HCT116 (cell line): ENCODE results near the gene ZNF804A. TPM values are rescaled to one million over a fixed set of nuclear protein-coding genes. Genes with fewer than 3 reads are reported as not detected.

Experiments used
- ATAC-seq: fragments of 200-7000 bp; cut with Tn5 transposase; 2 replicates; pipeline ENCODE4 v1.9.1; 2020; ENCODE audit warnings: mild to moderate bottlenecking, moderate library complexity
- BruUV-seq: library from RNA; stranded (reverse); fragments of 400-500 nt; replicated peaks from 2 replicates; lab custom pipeline; 2021; lab: Mats Ljungman, UMichigan
- CTCF ChIA-PET: fragments of 300-600 bp; sonication (Branson Sonifier 250); formaldehyde crosslinking; loops from one replicate; lab custom pipeline; 2021; ENCODE audit warnings: antibody characterized with exemption; lab: Charles Lee
- POLR2A ChIA-PET: fragments of 300-600, 350-600 bp; sonication (Branson Sonifier 250); formaldehyde crosslinking; loops from one replicate; lab custom pipeline; 2021; ENCODE audit warnings: antibody characterized with exemption; lab: Charles Lee
- RAD21 ChIA-PET, 2 experiments: fragments of 300-600 bp; sonication (Branson Sonifier 250); formaldehyde crosslinking; loops; one replicate each; lab custom pipeline; 2023; ENCODE audit warnings: low total read pairs in 2 of 2; ENCODE audit not compliant: uncharacterized antibody in 2 of 2, unreplicated experiment in 2 of 2, low non-redundant PET in 1 of 2; lab: Charles Lee
- DNase-seq: peaks from one replicate; pipeline ENCODE4 v3.0.0-alpha.2; 2010; ENCODE audit warnings: low read depth, low spot score
- H2AFZ ChIP-seq: fragments of 200-600 bp; shearing (Covaris generic), sonication (generic); 2 replicates; pipeline ENCODE4 v1.6.1; 2017; ENCODE audit warnings: low read depth, mixed run types, mixed read lengths, antibody characterized with exemption, low read length; ENCODE audit not compliant: poor library complexity, severe bottlenecking
- H3K27ac ChIP-seq: 2 replicates; pipeline ENCODE4 v1.5.1; 2012; ENCODE audit warnings: low read depth, low read length
- H3K27me3 ChIP-seq: fragments of 200-600 bp; sonication (generic); 2 replicates; pipeline ENCODE4 v1.6.1; 2016; ENCODE audit warnings: mixed run types, low read length, mixed read lengths; ENCODE audit not compliant: insufficient read depth
- H3K36me3 ChIP-seq, 2 experiments: fragments of 200-500 bp in 1 of 2; fragments of 200-600 bp in 1 of 2; sonication (Bioruptor generic) in 1 of 2; sonication (generic) in 1 of 2; 2 replicates each; pipeline versions ENCODE4 v1.5.1 to v1.6.1; 2014 to 2016; ENCODE audit warnings: low read length in 2 of 2, inconsistent platforms in 1 of 2, mixed read lengths in 1 of 2, mixed run types in 1 of 2; ENCODE audit not compliant: insufficient read depth in 2 of 2, control insufficient read depth in 1 of 2
- H3K4me1 ChIP-seq, 2 experiments: fragments of 200-600 bp in 1 of 2; sonication (generic) in 1 of 2; 2 replicates each; pipeline versions ENCODE4 v1.5.1 to v1.6.1; 2012 to 2017; ENCODE audit warnings: low read length in 2 of 2, inconsistent platforms in 1 of 2, mild to moderate bottlenecking in 1 of 2, mixed read lengths in 1 of 2, mixed run types in 1 of 2, moderate library complexity in 1 of 2; ENCODE audit not compliant: insufficient read depth in 2 of 2, control insufficient read depth in 1 of 2
- H3K4me2 ChIP-seq: fragments of 200-600 bp; sonication (generic); 2 replicates; pipeline ENCODE4 v1.6.1; 2017; ENCODE audit warnings: mixed run types, low read length, mixed read lengths
- H3K4me3 ChIP-seq, 2 experiments: fragments of 200-600 bp in 1 of 2; sonication (generic) in 1 of 2; replicated peaks in 1 of 2; 2 replicates each; pipeline ENCODE4 v1.5.1; 2011 to 2016; ENCODE audit warnings: low read length in 2 of 2, control low read depth in 1 of 2, low read depth in 1 of 2, mild to moderate bottlenecking in 1 of 2, mixed read lengths in 1 of 2, mixed run types in 1 of 2
- H3K79me2 ChIP-seq: fragments of 200-600 bp; sonication (generic); 2 replicates; pipeline ENCODE4 v1.6.1; 2017; ENCODE audit warnings: mild to moderate bottlenecking, mixed run types, low read length, moderate library complexity, mixed read lengths; ENCODE audit not compliant: insufficient read depth
- H3K9ac ChIP-seq: fragments of 200-600 bp; sonication (generic); 2 replicates; pipeline ENCODE4 v1.6.1; 2016; ENCODE audit warnings: low read length, mixed read lengths
- H3K9me2 ChIP-seq: fragments of 200-600 bp; sonication (generic), shearing (Covaris generic); 2 replicates; pipeline ENCODE4 v1.6.1; 2017; ENCODE audit warnings: mixed run types, mild to moderate bottlenecking, moderate library complexity; ENCODE audit not compliant: insufficient read depth
- H3K9me3 ChIP-seq, 2 experiments: fragments of 200-500 bp in 1 of 2; fragments of 200-600 bp in 1 of 2; sonication (Bioruptor generic) in 1 of 2; sonication (generic) in 1 of 2; 2 replicates each; pipeline ENCODE4 v1.6.1; 2014 to 2017; ENCODE audit warnings: low read length in 2 of 2, mixed read lengths in 2 of 2, inconsistent platforms in 1 of 2, low read depth in 1 of 2, mild to moderate bottlenecking in 1 of 2, mixed run types in 1 of 2, moderate library complexity in 1 of 2; ENCODE audit not compliant: control insufficient read depth in 1 of 2, insufficient read depth in 1 of 2
- H4K20me1 ChIP-seq: fragments of 200-600 bp; sonication (generic), shearing (Covaris generic); 2 replicates; pipeline ENCODE4 v1.6.1; 2017; ENCODE audit warnings: mixed run types, mild to moderate bottlenecking, moderate library complexity; ENCODE audit not compliant: insufficient read depth
- CBX3 ChIP-seq: IDR thresholded peaks from 2 replicates; pipeline ENCODE4 v1.6.1; 2012; ENCODE audit warnings: low read depth
- CEBPB ChIP-seq: IDR thresholded peaks from 2 replicates; pipeline ENCODE4 v1.6.1; 2012; ENCODE audit warnings: low read depth
- EGR1 ChIP-seq: IDR thresholded peaks from 2 replicates; pipeline ENCODE4 v1.6.1; 2012; ENCODE audit warnings: low read depth
- ELF1 ChIP-seq: IDR thresholded peaks from 2 replicates; pipeline ENCODE4 v1.6.1; 2012; ENCODE audit warnings: low read depth, borderline replicate concordance
- EZH2 ChIP-seq: fragments of 200-600 bp; sonication (generic); IDR thresholded peaks from 2 replicates; pipeline ENCODE4 v1.6.1; 2017; ENCODE audit warnings: antibody characterized with exemption, mixed run types
- EZH2phosphoT487 ChIP-seq: fragments of 200-600 bp; IDR thresholded peaks from 2 replicates; pipeline ENCODE4 v1.6.1; 2018; ENCODE audit warnings: antibody characterized with exemption, borderline replicate concordance
- JUND ChIP-seq: IDR thresholded peaks from 2 replicates; pipeline ENCODE4 v1.6.1; 2012
- POLR2A ChIP-seq: IDR thresholded peaks from 2 replicates; pipeline ENCODE4 v1.7.0; 2011; ENCODE audit warnings: borderline replicate concordance; ENCODE audit not compliant: insufficient read depth, insufficient read length; ENCODE audit errors: extremely low read depth
- POLR2AphosphoS5 ChIP-seq: IDR thresholded peaks from 2 replicates; pipeline ENCODE4 v1.6.1; 2011; ENCODE audit warnings: mild to moderate bottlenecking, low read depth, low read length, moderate library complexity
- RAD21 ChIP-seq: IDR thresholded peaks from 2 replicates; pipeline ENCODE4 v1.6.1; 2012; ENCODE audit warnings: low read depth, mild to moderate bottlenecking
- SIN3A ChIP-seq: IDR thresholded peaks from 2 replicates; pipeline ENCODE4 v1.6.1; 2012; ENCODE audit warnings: low read depth
- SP1 ChIP-seq: IDR thresholded peaks from 2 replicates; pipeline ENCODE4 v1.6.1; 2012; ENCODE audit warnings: low read depth
- SRF ChIP-seq: IDR thresholded peaks from 2 replicates; pipeline ENCODE4 v1.6.1; 2012; ENCODE audit warnings: low read depth
- TCF7L2 ChIP-seq: IDR thresholded peaks from 2 replicates; pipeline ENCODE4 v1.7.0; 2011; ENCODE audit warnings: borderline replicate concordance, inconsistent platforms; ENCODE audit not compliant: insufficient read depth, insufficient read length; ENCODE audit errors: extremely low read depth
- YY1 ChIP-seq: IDR thresholded peaks from 2 replicates; pipeline ENCODE4 v1.6.1; 2011; ENCODE audit warnings: low read length, low read depth, moderate library complexity, mild to moderate bottlenecking; ENCODE audit not compliant: insufficient replicate concordance; ENCODE audit errors: extremely low read depth
- ZFX ChIP-seq: fragments of 450-650 bp; IDR thresholded peaks from 2 replicates; pipeline ENCODE4 v1.6.1; 2017
- ZNF274 ChIP-seq: fragments of 200-500 bp; sonication (Bioruptor generic); IDR thresholded peaks from 2 replicates; pipeline ENCODE4 v1.6.1; 2014; ENCODE audit warnings: mild to moderate bottlenecking, low read depth, low read length, inconsistent platforms
- intact Hi-C: fragments of 100-400 bp; cut with micrococcal nuclease; formaldehyde crosslinking; loops from 2 replicates; pipeline ENCODE4 v1.10.0; 2022
- total RNA-seq: library from RNA; stranded (reverse); gene quantifications from one replicate; pipeline ENCODE4 v1.2.1, GENCODE V29; 2021; ENCODE audit not compliant: unreplicated experiment
- TF ChIP-seq, protein P1 (sequence below): IDR thresholded peaks from 2 replicates; pipeline ENCODE4 v1.6.1; 2012; ENCODE audit warnings: low read depth
- TF ChIP-seq, protein P2 (sequence below): IDR thresholded peaks from 2 replicates; pipeline ENCODE4 v1.6.1; 2012

Gene ZNF804A
- total RNA-seq, 1 experiment from 2014 or later, result 0.61 TPM

DNA sequence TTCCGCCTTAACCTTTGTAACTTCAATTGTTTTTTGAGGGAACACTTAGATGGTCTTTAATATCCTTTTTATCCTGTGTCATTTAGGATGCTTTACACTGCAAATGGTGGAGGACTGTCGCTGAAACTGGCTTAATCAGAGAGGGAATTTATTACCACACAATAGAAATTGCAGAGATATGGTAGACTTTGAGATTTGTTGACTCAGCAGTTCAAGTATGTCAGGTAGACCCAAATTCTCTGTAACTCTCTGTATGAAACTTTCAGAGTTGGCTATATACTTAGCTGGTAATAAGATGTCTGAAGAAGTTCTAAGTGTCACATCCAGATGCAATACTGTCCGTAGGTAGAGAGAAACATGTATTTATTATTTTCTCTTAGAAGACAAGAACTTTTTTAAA lies 100.1 kb downstream of the ZNF804A start:
- Histone ChIP-seq H3K27me3 (no peaks in the 10 kb centered on the region), H2AFZ (no peak overlapping the region), H3K4me3 (no peak overlapping the region), H4K20me1 (no peaks in the 10 kb centered on the region; the same call in 1 of the 2 replicates), H3K27ac (no peak overlapping the region), H3K9me3 (no peaks in the 10 kb centered on the region), H3K9me2 (no peaks in the 10 kb centered on the region), H3K36me3 (no peaks in the 10 kb centered on the region), H3K79me2 (no peaks in the 10 kb centered on the region), H3K9ac (no peak overlapping the region), H3K4me1 (no peaks in the 10 kb centered on the region), H3K4me2 (no peak overlapping the region)
- intact Hi-C loops, result no loop called here
- ATAC-seq (no peak), DNase-seq (no peak)
- TF ChIP-seq YY1, result no peak
- no peak for TF ChIP-seq CBX3
- no peak for TF ChIP-seq EGR1
- TF ChIP-seq ELF1, result no peak
- TF ChIP-seq EZH2phosphoT487, result no peak
- TF ChIP-seq, protein P1, sequence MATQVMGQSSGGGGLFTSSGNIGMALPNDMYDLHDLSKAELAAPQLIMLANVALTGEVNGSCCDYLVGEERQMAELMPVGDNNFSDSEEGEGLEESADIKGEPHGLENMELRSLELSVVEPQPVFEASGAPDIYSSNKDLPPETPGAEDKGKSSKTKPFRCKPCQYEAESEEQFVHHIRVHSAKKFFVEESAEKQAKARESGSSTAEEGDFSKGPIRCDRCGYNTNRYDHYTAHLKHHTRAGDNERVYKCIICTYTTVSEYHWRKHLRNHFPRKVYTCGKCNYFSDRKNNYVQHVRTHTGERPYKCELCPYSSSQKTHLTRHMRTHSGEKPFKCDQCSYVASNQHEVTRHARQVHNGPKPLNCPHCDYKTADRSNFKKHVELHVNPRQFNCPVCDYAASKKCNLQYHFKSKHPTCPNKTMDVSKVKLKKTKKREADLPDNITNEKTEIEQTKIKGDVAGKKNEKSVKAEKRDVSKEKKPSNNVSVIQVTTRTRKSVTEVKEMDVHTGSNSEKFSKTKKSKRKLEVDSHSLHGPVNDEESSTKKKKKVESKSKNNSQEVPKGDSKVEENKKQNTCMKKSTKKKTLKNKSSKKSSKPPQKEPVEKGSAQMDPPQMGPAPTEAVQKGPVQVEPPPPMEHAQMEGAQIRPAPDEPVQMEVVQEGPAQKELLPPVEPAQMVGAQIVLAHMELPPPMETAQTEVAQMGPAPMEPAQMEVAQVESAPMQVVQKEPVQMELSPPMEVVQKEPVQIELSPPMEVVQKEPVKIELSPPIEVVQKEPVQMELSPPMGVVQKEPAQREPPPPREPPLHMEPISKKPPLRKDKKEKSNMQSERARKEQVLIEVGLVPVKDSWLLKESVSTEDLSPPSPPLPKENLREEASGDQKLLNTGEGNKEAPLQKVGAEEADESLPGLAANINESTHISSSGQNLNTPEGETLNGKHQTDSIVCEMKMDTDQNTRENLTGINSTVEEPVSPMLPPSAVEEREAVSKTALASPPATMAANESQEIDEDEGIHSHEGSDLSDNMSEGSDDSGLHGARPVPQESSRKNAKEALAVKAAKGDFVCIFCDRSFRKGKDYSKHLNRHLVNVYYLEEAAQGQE, result no peak
- TF ChIP-seq POLR2AphosphoS5, result no peak
- TF ChIP-seq SIN3A, result no peak
- TF ChIP-seq EZH2, result no peak
- TF ChIP-seq CEBPB, result no peak
- no peak for TF ChIP-seq ZFX
- no peak for TF ChIP-seq RAD21
- no peak for TF ChIP-seq SRF
- no peak for TF ChIP-seq TCF7L2
- TF ChIP-seq POLR2A, result no peak
- no peak for TF ChIP-seq ZNF274
- TF ChIP-seq, protein P2, sequence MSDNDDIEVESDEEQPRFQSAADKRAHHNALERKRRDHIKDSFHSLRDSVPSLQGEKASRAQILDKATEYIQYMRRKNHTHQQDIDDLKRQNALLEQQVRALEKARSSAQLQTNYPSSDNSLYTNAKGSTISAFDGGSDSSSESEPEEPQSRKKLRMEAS, result no peak
- TF ChIP-seq SP1, result no peak
- TF ChIP-seq JUND, result no peak
- ChIA-PET RAD21 (no interaction called here), POLR2A (no interaction called here), CTCF (no interaction called here)
- no TSS peak for BruUV-seq
